ENCODE measurements around the gene LIPJ.

The LIPJ gene

DNA sequence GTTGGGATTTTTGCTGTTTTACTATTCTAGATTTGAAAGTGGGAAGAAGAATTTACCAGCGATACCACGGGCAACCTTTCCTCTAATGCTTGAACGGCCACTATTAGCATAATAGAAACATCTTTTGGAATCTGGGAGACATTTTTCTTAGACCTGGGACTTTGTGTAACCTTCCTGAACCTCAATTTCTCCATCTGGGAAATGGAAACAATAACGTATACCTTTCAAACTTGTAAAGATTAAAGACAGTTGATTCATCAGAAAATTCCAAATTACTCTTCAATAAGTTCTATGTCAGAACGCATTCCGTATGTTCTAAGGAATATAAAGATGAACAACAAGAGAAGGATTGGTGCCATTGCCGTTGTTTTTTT lies 3.0 kb upstream of the LIPJ start:
- TF ChIP-seq, protein P1, sequence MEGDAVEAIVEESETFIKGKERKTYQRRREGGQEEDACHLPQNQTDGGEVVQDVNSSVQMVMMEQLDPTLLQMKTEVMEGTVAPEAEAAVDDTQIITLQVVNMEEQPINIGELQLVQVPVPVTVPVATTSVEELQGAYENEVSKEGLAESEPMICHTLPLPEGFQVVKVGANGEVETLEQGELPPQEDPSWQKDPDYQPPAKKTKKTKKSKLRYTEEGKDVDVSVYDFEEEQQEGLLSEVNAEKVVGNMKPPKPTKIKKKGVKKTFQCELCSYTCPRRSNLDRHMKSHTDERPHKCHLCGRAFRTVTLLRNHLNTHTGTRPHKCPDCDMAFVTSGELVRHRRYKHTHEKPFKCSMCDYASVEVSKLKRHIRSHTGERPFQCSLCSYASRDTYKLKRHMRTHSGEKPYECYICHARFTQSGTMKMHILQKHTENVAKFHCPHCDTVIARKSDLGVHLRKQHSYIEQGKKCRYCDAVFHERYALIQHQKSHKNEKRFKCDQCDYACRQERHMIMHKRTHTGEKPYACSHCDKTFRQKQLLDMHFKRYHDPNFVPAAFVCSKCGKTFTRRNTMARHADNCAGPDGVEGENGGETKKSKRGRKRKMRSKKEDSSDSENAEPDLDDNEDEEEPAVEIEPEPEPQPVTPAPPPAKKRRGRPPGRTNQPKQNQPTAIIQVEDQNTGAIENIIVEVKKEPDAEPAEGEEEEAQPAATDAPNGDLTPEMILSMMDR (conservative IDR thresholded peaks at IDR 0.05; ENCODE audit: control insufficient read depth, insufficient read depth, low read depth, low read length): no peak
- H3K4me3 ChIP-seq (ENCODE audit: control insufficient read depth, low read depth, low read length): peak overlapping the region; percentile 67
- DNase-seq (ENCODE audit: low read depth): no peak

DNA sequence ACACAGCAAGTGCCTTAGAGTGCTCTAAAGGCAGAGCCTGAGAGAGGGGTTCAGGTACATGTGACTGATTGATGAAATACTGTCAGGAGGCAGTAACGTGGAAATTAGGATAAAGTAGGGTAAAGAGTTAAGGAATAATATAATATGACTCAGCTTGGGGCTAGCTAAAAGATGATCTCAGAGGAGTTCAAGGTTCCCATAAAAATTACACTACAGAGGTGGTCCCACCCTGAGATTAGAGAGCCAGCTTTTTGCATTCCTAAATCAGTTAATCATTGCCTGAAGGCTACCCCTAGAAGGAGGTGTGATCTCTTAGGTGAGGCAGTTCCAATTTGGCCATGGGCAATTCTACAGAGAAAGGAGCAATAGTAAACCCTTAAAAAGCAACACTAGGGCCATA lies 5.8 kb downstream of the LIPJ start:
- TF ChIP-seq, protein P1 (conservative IDR thresholded peaks at IDR 0.05; ENCODE audit: control insufficient read depth, insufficient read depth, low read depth, low read length): no peak
- no peak overlapping the region for H3K4me3 ChIP-seq (ENCODE audit: control insufficient read depth, low read depth, low read length)
- no peak for DNase-seq (ENCODE audit: low read depth)

DNA sequence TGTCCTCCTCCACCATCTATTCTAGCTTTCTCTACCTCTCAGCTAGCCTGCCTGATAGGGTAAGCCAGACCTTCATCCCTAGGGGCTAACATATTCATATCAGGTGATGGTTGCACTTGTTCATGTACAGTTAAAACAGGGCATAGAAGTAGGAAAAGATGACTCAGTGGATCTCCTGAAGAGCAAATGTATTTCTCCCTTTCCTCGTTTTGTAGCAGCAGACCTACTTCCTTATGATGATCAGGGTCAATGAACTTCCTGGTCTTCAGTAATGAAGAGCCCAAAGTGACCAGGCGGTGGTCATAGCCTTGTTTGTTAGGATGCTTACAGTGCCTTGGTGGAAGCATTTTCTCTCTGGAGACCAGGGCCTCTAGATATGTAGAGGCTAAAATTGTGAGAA lies 6.3 kb downstream of the LIPJ start:
- no peak for DNase-seq (ENCODE audit: low read depth)
- TF ChIP-seq, protein P1 (conservative IDR thresholded peaks at IDR 0.05; ENCODE audit: control insufficient read depth, insufficient read depth, low read depth, low read length): no peak
- no peak overlapping the region for H3K4me3 ChIP-seq (ENCODE audit: control insufficient read depth, low read depth, low read length)

DNA sequence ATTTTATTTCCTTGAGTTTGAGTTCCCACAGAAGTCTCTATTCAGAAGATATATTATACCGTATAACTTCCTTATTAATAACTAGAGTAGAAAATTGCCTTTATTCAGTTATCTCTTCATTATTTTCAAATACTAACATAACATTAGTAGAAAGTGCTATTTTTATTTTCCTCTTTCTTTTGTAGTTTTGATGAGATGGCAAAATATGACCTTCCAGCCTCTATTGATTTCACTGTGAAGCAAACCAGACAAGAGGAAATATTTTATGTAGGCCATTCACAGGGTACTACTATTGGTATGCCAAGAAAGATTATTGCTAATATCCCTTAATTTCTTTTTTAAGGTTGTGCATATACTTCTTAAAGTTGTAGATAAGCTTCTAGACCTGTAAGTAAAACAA lies 7.9 kb downstream of the LIPJ start:
- TF ChIP-seq, protein P1 (conservative IDR thresholded peaks at IDR 0.05; ENCODE audit: control insufficient read depth, insufficient read depth, low read depth, low read length): no peak
- DNase-seq (ENCODE audit: low read depth): no peak
- no peak overlapping the region for H3K4me3 ChIP-seq (ENCODE audit: control insufficient read depth, low read depth, low read length)

DNA sequence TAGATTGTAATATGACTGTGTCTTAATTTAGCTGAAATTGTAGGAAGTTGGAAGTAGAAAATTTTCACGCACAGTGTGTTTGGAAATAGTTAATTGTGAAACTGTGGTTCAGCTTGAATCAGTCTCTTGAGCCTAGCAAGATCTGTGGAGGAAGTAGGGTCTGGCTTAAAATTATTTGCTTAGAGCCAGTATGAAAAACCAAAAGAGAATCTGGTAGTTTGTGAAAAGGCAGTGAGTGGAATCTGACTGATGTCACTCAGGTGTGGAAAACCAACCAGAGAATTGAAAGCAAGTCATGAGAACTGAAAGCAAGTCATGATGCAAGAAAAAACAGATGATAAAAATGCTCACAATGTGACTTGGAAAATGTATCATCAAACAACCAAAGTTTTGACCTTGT lies 11.5 kb downstream of the LIPJ start:
- no peak overlapping the region for H3K4me3 ChIP-seq (ENCODE audit: control insufficient read depth, low read depth, low read length)
- no peak for DNase-seq (ENCODE audit: low read depth)
- TF ChIP-seq, protein P1 (conservative IDR thresholded peaks at IDR 0.05; ENCODE audit: control insufficient read depth, insufficient read depth, low read depth, low read length): no peak

DNA sequence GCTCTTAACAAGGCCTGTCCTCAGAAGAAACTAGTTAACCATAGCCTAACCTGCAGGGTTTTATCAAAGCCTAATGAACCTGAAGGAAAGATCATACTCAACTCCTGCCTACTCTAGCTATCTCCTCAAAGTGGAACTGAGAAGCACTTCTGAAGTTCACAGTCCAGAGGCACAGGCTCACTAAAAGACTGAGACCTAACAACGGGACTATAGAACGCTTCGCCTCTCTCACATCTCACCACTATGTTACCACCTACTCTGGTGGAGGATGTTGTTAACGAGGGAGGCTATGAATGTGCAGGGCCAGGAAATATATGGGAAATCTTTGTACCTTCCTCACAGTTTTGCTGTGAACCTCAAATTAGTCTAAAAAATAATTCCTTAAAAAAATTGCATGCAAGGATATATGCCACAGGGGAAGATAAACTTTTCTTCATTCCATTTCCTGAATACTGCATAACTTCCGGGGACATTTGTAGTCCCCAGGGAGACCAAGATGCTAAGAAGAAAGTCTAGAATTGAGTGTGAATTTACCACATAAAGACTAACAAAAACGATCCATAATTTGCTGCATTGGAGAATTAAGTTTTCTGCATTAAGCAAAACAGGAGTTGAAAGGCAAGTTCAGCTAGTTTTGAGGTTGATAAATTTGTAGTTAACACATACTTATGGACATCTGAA lies 21.6 kb downstream of the LIPJ start:
- TF ChIP-seq, protein P1 (conservative IDR thresholded peaks at IDR 0.05; ENCODE audit: control insufficient read depth, insufficient read depth, low read depth, low read length): no peak
- DNase-seq (ENCODE audit: low read depth): no peak
- no peak overlapping the region for H3K4me3 ChIP-seq (ENCODE audit: control insufficient read depth, low read depth, low read length)

DNA sequence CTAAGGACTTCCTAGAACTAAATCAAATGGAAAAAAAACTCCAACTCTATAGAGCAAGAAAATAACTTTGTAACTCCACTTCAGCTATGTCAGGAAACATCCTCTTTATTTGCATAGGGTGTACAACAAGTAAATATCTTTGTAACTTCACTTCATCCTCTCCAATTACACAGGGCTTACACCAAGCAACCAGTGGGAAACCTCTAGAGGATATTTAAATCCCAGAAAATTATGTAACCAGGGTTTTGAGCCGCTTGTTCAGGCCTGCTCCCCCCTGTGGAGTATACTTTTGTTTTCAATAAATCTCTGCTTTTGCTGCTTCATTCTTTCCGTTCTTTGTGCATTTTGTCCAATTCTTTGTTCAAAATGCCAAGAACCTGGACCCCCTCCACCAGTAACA lies 22.2 kb downstream of the LIPJ start:
- TF ChIP-seq, protein P1 (conservative IDR thresholded peaks at IDR 0.05; ENCODE audit: control insufficient read depth, insufficient read depth, low read depth, low read length): no peak
- H3K4me3 ChIP-seq (ENCODE audit: control insufficient read depth, low read depth, low read length): no peak overlapping the region
- DNase-seq (ENCODE audit: low read depth): no peak

Data from fibroblast of mammary gland (primary cell).